ENCODE data around the gene BRSK2. TPM values are rescaled to one million over a fixed set of nuclear protein-coding genes. Genes with fewer than 3 reads are reported as not detected.

Gene BRSK2
- total and polyA plus RNA-seq, 2 of the 4 experiments (the other 2 are of a cell fraction) = 0.18 to 0.62 TPM

- ChIA-PET POLR2A (ENCODE audit: unreplicated experiment) (no interaction called here), CTCF (interaction anchor here (0.6 kb wide), 1 partner anchor 132 kb away, joined by 3 read pairs; no protein-coding TSS in a partner anchor)
- H4K20me1 ChIP-seq (ENCODE audit: insufficient read depth, low read length) = peaks cover 81% of the 10 kb centered on the region
- no peak overlapping the region for H2BK5ac ChIP-seq (ENCODE audit: low read depth, low read length, poor library complexity, severe bottlenecking)
- H2AK9ac ChIP-seq (replicated peaks; ENCODE audit: low read depth, low read length, poor library complexity) = no peak overlapping the region
- peaks cover 21 to 67% of the 10 kb centered on the region in 2 experiments for H3K79me1 ChIP-seq (ENCODE audit: low read depth in 1 of 2, low read length in 2 of 2)
- no peak overlapping the region for H3K27ac ChIP-seq (ENCODE audit: insufficient read depth, low read length)
- H4K8ac ChIP-seq (ENCODE audit: low read depth in 2 of 2, low read length in 2 of 2) = no peak overlapping the region
- no peaks in the 10 kb centered on the region for H3K27me3 ChIP-seq (ENCODE audit: control insufficient read depth, insufficient read depth, low read length)
- no peaks in the 10 kb centered on the region for H3K9me3 ChIP-seq (ENCODE audit: control insufficient read depth, insufficient read depth, low read length)
- no peak overlapping the region for H3K14ac ChIP-seq (replicated peaks; ENCODE audit: low read depth, low read length)
- in situ Hi-C loops (cut with MboI; ENCODE audit: low sequenced_read_pairs) (loop anchor here (25.0 kb wide), 1 partner anchor 299 kb away; the partner anchor contains the start of gene MUC5B), intact Hi-C loops (cut with micrococcal nuclease) (no loop called here), dilution Hi-C loops (cut with HindIII; ENCODE audit: low sequenced_read_pairs, unreplicated experiment) (no loop called here)
- no peak overlapping the region for H2BK20ac ChIP-seq (ENCODE audit: low read depth, low read length)
- H2BK15ac ChIP-seq (ENCODE audit: low read depth, low read length) = no peak overlapping the region
- no peak overlapping the region for H3K56ac ChIP-seq (ENCODE audit: extremely low read depth, insufficient read depth, low read length)
- peaks cover 3% of the 10 kb centered on the region; the same call in 1 of the 2 replicates for H3K9me1 ChIP-seq (ENCODE audit: insufficient read depth, low read length)
- H2AFZ ChIP-seq (replicated peaks; ENCODE audit: low read length, poor library complexity) = no peak overlapping the region
- H2BK120ac ChIP-seq (ENCODE audit: low read depth, low read length) = no peak overlapping the region
- H3K36me3 ChIP-seq (ENCODE audit: control insufficient read depth, insufficient read depth, low read length) = no peaks in the 10 kb centered on the region
- no peak overlapping the region for H3K4me2 ChIP-seq (ENCODE audit: low read depth, low read length)
- TF ChIP-seq RAD21 (IDR thresholded peaks at IDR 0.05; ENCODE audit: low read length) (no peak), ELK1 (IDR thresholded peaks at IDR 0.05; ENCODE audit: borderline replicate concordance, low read depth, low read length) (no peak), MAZ (IDR thresholded peaks at IDR 0.05; ENCODE audit: borderline replicate concordance, low read depth, low read length) (no peak), BHLHE40 (IDR thresholded peaks at IDR 0.05; ENCODE audit: low read depth, low read length) (no peak), RFX5 (IDR thresholded peaks at IDR 0.05; ENCODE audit: low read depth, low read length) (no peak), NFE2L2 (IDR thresholded peaks at IDR 0.05; ENCODE audit: low read depth, low read length) (no peak), POLR2A (IDR thresholded peaks at IDR 0.05; ENCODE audit: low read depth, low read length) (no peak), CHD1 (IDR thresholded peaks at IDR 0.05; ENCODE audit: low read depth, low read length) (no peak)
- TF ChIP-seq, protein P1, sequence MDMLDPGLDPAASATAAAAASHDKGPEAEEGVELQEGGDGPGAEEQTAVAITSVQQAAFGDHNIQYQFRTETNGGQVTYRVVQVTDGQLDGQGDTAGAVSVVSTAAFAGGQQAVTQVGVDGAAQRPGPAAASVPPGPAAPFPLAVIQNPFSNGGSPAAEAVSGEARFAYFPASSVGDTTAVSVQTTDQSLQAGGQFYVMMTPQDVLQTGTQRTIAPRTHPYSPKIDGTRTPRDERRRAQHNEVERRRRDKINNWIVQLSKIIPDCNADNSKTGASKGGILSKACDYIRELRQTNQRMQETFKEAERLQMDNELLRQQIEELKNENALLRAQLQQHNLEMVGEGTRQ (IDR thresholded peaks at IDR 0.05; ENCODE audit: low read depth, low read length) = no peak
- H3K4ac ChIP-seq (ENCODE audit: low read depth, low read length) = no peak overlapping the region
- no peak overlapping the region for H3K23ac ChIP-seq (ENCODE audit: low read depth, low read length)
- peaks cover 5% of the 10 kb centered on the region for H3K4me1 ChIP-seq (ENCODE audit: control insufficient read depth, insufficient read depth, low read length)
- no peak overlapping the region for H3K9ac ChIP-seq (ENCODE audit: low read depth, low read length)
- H2AK5ac ChIP-seq (ENCODE audit: low read depth, low read length) = no peak overlapping the region
- no peak overlapping the region for H3K4me3 ChIP-seq (ENCODE audit: insufficient read depth, low read depth, low read length)
- BruUV-seq (replicated peaks) = no TSS peak
- H3K18ac ChIP-seq (ENCODE audit: low read depth, low read length) = no peak overlapping the region
- no peak for ATAC-seq (ENCODE audit: low read depth)
- DNase-seq = no peak
- WGBS, 2 experiments (ENCODE audit: extremely low coverage in 2 of 2, insufficient read length in 1 of 2) = 55% methylated on average over 2 of the region's 11 CpGs; no CpG with 5 or more reads in 1 of the 2 experiments
- no peak overlapping the region for H4K5ac ChIP-seq (ENCODE audit: low read depth, low read length)
- H4K91ac ChIP-seq (ENCODE audit: insufficient read depth, low read depth, low read length) = no peak overlapping the region
Measured at GRCh38 chr11:1510928-1511327, 121.2 kb downstream of the BRSK2 start.

Data from IMR-90 (cell line).